KOPT-K1 (cell line): ENCODE data around the gene MYO7B.
A peak's percentile ranks its signal among the peaks of the same experiment; 100 is the strongest.
"Not testable (repeated sequence)": the region's sequence is repeated elsewhere in the genome, so short reads cannot be mapped to it uniquely, and the experiment has no call there.

Experiments
- H3K27ac ChIP-seq: fragments of 200-600 bp; sonication (generic); 2 replicates; pipeline ENCODE4 v1.5.1; 2016; ENCODE audit warnings: antibody characterized with exemption, mild to moderate bottlenecking, low read depth, low read length; ENCODE audit not compliant: poor library complexity, severe bottlenecking
- H3K36me3 ChIP-seq: fragments of 200-600 bp; sonication (generic); 2 replicates; pipeline ENCODE4 v1.5.1; 2017; ENCODE audit warnings: antibody characterized with exemption, mild to moderate bottlenecking, low read length, moderate library complexity; ENCODE audit not compliant: insufficient read depth
- H3K9me3 ChIP-seq: fragments of 200-600 bp; sonication (generic); 2 replicates; pipeline ENCODE4 v1.5.1; 2017; ENCODE audit warnings: antibody characterized with exemption, low read length, mild to moderate bottlenecking; ENCODE audit not compliant: insufficient read depth, poor library complexity, severe bottlenecking

Gene MYO7B

GRCh38 chr2:127514076-127514475 lies 21.4 kb upstream of the MYO7B start:
- H3K36me3 ChIP-seq = peaks cover 99% of the 10 kb centered on the region
- H3K27ac ChIP-seq = no peak overlapping the region
- no peaks in the 10 kb centered on the region for H3K9me3 ChIP-seq

- Histone ChIP-seq H3K36me3 (peaks cover 98% of the 10 kb centered on the region), H3K9me3 (no peaks in the 10 kb centered on the region), H3K27ac (no peak overlapping the region)
Observed at GRCh38 chr2:127514485-127514884, 21.0 kb upstream of the MYO7B start.

- Histone ChIP-seq H3K36me3 (peaks cover 98% of the 10 kb centered on the region), H3K27ac (no peak overlapping the region)
Observed at GRCh38 chr2:127515383-127515915, 20.0 kb upstream of the MYO7B start.

GRCh38 chr2:127516041-127516762 lies 19.3 kb upstream of the MYO7B start:
- Histone ChIP-seq H3K27ac (no peak overlapping the region), H3K9me3 (no peaks in the 10 kb centered on the region), H3K36me3 (peaks cover 98% of the 10 kb centered on the region)

More at GRCh38 chr2:127515383-127515915, 20.0 kb upstream of the MYO7B start:
- H3K9me3 ChIP-seq = no peaks in the 10 kb centered on the region

GRCh38 chr2:127517465-127517864 lies 18.0 kb upstream of the MYO7B start:
- H3K9me3 ChIP-seq = no peaks in the 10 kb centered on the region
- H3K36me3 ChIP-seq = peaks cover 98% of the 10 kb centered on the region
- H3K27ac ChIP-seq = no peak overlapping the region

- Histone ChIP-seq H3K27ac (no peak overlapping the region), H3K36me3 (peaks cover 88% of the 10 kb centered on the region), H3K9me3 (no peaks in the 10 kb centered on the region)
Observed at GRCh38 chr2:127520424-127520823, 15.1 kb upstream of the MYO7B start.

- H3K27ac ChIP-seq = no peak overlapping the region
- H3K36me3 ChIP-seq = peaks cover 58% of the 10 kb centered on the region
- H3K9me3 ChIP-seq = no peaks in the 10 kb centered on the region
Observed at GRCh38 chr2:127523269-127523939, 12.1 kb upstream of the MYO7B start.

- not testable (repeated sequence) for H3K27ac ChIP-seq, H3K9me3 ChIP-seq
- H3K36me3 ChIP-seq = peaks cover 50% of the 10 kb centered on the region
Observed at GRCh38 chr2:127524198-127524834, 11.2 kb upstream of the MYO7B start.

- H3K27ac ChIP-seq = peak overlapping the region; percentile 85
- H3K9me3 ChIP-seq = no peaks in the 10 kb centered on the region
- H3K36me3 ChIP-seq = peaks cover 36% of the 10 kb centered on the region
Observed at GRCh38 chr2:127525691-127526131, 9.8 kb upstream of the MYO7B start.

GRCh38 chr2:127526132-127527000 lies 9.1 kb upstream of the MYO7B start, which contains the start of gene IWS1:
Gene IWS1 (minus strand): TSS chr2:127526489. CDS start chr2:127526208, 281 bp downstream.
- Histone ChIP-seq H3K36me3 (peaks cover 29% of the 10 kb centered on the region), H3K27ac (peak within 1 kb of the TSS; percentile 85), H3K9me3 (no peaks in the 10 kb centered on the region)

GRCh38 chr2:127527001-127527804 lies 8.3 kb upstream of the MYO7B start:
- Histone ChIP-seq H3K27ac (peak overlapping the region; percentile 85), H3K36me3 (peaks cover 21% of the 10 kb centered on the region), H3K9me3 (no peaks in the 10 kb centered on the region)

GRCh38 chr2:127528487-127528886 lies 7.0 kb upstream of the MYO7B start:
- H3K27ac ChIP-seq = no peak overlapping the region
- peaks cover 8% of the 10 kb centered on the region for H3K36me3 ChIP-seq
- H3K9me3 ChIP-seq = no peaks in the 10 kb centered on the region

GRCh38 chr2:127529416-127529815 lies 6.1 kb upstream of the MYO7B start:
- H3K9me3 ChIP-seq, H3K36me3 ChIP-seq, H3K27ac ChIP-seq: not testable (repeated sequence)
